Endodermal cell (in vitro differentiated cells): ENCODE measurements around the gene HIP1R. TPM values are rescaled to one million over a fixed set of nuclear protein-coding genes. Genes with fewer than 3 reads are reported as not detected.

Source experiments
- DNase-seq: peaks from one replicate; pipeline ENCODE4 v3.0.0-alpha.2; 2017
- H3K27ac ChIP-seq: 2 replicates; pipeline ENCODE4 v1.5.1; 2013; ENCODE audit warnings: mild to moderate bottlenecking, low read depth, low read length, moderate library complexity
- H3K27me3 ChIP-seq: 2 replicates; pipeline ENCODE4 v1.6.1; 2013; ENCODE audit warnings: mild to moderate bottlenecking, low read length, moderate library complexity; ENCODE audit not compliant: insufficient read depth, control insufficient read depth, poor library complexity, severe bottlenecking
- H3K36me3 ChIP-seq: 2 replicates; pipeline ENCODE4 v1.7.0; 2013; ENCODE audit warnings: mild to moderate bottlenecking, low read length, moderate library complexity; ENCODE audit not compliant: control insufficient read depth, insufficient read depth
- H3K4me1 ChIP-seq: one replicate; pipeline ENCODE4 v1.7.0; 2013; ENCODE audit warnings: low read length; ENCODE audit not compliant: control insufficient read depth, insufficient read depth
- H3K4me3 ChIP-seq: 2 replicates; pipeline ENCODE4 v1.5.1; 2013; ENCODE audit warnings: mild to moderate bottlenecking, low read length, moderate library complexity
- H3K9ac ChIP-seq: 2 replicates; pipeline ENCODE4 v1.6.1; 2013; ENCODE audit warnings: mild to moderate bottlenecking, low read length, moderate library complexity; ENCODE audit not compliant: poor library complexity, severe bottlenecking; ENCODE audit errors: extremely low read depth
- H3K9me3 ChIP-seq: 2 replicates; pipeline ENCODE4 v1.6.1; 2013; ENCODE audit warnings: mild to moderate bottlenecking, low read length, moderate library complexity; ENCODE audit not compliant: control insufficient read depth
- H3K27ac Mint-ChIP-seq: 2 replicates; pipeline ENCODE4 v1.8.0; 2020; ENCODE audit warnings: mixed read lengths
- H3K27me3 Mint-ChIP-seq: 2 replicates; pipeline ENCODE4 v1.8.0; 2021; ENCODE audit warnings: mild to moderate bottlenecking, mixed read lengths; ENCODE audit not compliant: insufficient read depth
- H3K36me3 Mint-ChIP-seq: 2 replicates; pipeline ENCODE4 v1.8.0; 2020; ENCODE audit warnings: low read depth, mixed read lengths
- H3K4me1 Mint-ChIP-seq: 2 replicates; pipeline ENCODE4 v1.8.0; 2020; ENCODE audit warnings: mixed read lengths
- H3K4me3 Mint-ChIP-seq: 2 replicates; pipeline ENCODE4 v1.8.0; 2020; ENCODE audit warnings: mild to moderate bottlenecking, moderate library complexity, mixed read lengths
- H3K9me3 Mint-ChIP-seq: 2 replicates; pipeline ENCODE4 v1.8.0; 2020; ENCODE audit warnings: mild to moderate bottlenecking, mixed read lengths
- WGBS, 2 experiments: methylation state at CpG; one replicate each; pipeline versions ENCODE4 v1.1.5 to v1.1.7; 2013; ENCODE audit warnings: missing lambda C conversion rate in 2 of 2, mixed read lengths in 1 of 2; ENCODE audit not compliant: insufficient coverage in 1 of 2, insufficient read length in 1 of 2; 5-methylcytosine and 5-hydroxymethylcytosine counted together
- total RNA-seq, 2 donors: library from RNA; stranded (reverse); fragmentation: NEBNext Ultra II Directional in 1 of 2; extraction: Animal tissue kit (Norgen Biotek cat#: 25700) in 1 of 2; gene quantifications; 2 replicates in 1 of 2; 3 replicates in 1 of 2; pipeline ENCODE4 v1.2.1, GENCODE V29; 2021
- TF ChIP-seq, protein P1 (sequence below): fragments of 200-600 bp; sonication (generic); conservative IDR thresholded peaks from 2 replicates; pipeline ENCODE4 v1.5.0; 2021; ENCODE audit warnings: antibody characterized with exemption, mild to moderate bottlenecking

HIP1R gene
- total RNA-seq, 2 donors from 2014 or later: 24.5 to 24.9 TPM

DNA sequence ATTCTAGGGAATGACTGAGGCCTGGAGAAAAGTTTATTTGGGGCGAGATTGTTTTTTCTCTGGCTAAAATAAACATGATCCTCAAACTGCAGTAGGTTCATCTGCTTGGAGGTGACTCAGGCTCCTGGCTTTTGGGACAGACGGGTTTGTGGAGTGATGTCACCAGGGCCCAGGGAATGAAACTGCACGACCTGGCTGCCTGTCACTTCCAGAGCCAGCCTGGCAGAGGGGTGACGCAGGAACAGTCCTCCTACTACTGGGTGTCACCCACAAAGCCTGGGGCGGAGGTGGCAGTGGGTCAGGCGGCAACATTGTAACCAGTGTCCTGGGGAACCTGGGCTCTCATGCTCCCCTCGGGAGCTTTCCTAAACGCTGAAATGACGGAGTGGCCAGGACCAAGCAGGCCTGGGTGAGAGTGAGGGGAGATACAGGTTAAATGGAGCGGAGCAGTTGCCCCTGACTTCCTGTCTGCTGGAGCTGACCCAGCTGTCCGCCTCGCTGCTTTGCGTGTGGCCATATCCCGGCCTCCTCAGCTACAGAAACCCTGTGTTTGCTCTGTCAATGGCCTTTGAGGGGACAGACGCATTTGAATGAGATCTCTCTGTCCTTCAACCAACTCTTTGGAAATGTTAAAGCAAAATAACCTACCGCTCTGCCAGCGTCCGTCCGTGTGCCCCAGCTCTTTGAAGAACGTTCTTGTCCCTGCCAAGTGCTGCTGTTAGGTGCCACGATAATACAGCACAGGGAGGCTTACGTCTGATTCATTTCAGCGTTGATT, 6.5 kb downstream of the HIP1R start:
- no peaks in the 10 kb centered on the region for H3K9me3 ChIP-seq
- H3K9ac ChIP-seq: no peak overlapping the region
- Mint-ChIP-seq H3K4me3 (no peak overlapping the region), H3K4me1 (peaks cover 13% of the 10 kb centered on the region), H3K9me3 (no peaks in the 10 kb centered on the region), H3K27me3 (peaks cover 20% of the 10 kb centered on the region), H3K27ac (no peak overlapping the region), H3K36me3 (no peaks in the 10 kb centered on the region)
- 64 to 71% methylated on average over 20 to 23 of the region's 23 CpGs for WGBS, 2 experiments
- DNase-seq: peak; percentile 59
- H3K27ac ChIP-seq: no peak overlapping the region
- H3K4me3 ChIP-seq: no peak overlapping the region
- peaks cover 8% of the 10 kb centered on the region for H3K27me3 ChIP-seq
- TF ChIP-seq, protein P1, sequence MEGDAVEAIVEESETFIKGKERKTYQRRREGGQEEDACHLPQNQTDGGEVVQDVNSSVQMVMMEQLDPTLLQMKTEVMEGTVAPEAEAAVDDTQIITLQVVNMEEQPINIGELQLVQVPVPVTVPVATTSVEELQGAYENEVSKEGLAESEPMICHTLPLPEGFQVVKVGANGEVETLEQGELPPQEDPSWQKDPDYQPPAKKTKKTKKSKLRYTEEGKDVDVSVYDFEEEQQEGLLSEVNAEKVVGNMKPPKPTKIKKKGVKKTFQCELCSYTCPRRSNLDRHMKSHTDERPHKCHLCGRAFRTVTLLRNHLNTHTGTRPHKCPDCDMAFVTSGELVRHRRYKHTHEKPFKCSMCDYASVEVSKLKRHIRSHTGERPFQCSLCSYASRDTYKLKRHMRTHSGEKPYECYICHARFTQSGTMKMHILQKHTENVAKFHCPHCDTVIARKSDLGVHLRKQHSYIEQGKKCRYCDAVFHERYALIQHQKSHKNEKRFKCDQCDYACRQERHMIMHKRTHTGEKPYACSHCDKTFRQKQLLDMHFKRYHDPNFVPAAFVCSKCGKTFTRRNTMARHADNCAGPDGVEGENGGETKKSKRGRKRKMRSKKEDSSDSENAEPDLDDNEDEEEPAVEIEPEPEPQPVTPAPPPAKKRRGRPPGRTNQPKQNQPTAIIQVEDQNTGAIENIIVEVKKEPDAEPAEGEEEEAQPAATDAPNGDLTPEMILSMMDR: no peak
- no peaks in the 10 kb centered on the region for H3K36me3 ChIP-seq
- peaks cover 1% of the 10 kb centered on the region for H3K4me1 ChIP-seq

DNA sequence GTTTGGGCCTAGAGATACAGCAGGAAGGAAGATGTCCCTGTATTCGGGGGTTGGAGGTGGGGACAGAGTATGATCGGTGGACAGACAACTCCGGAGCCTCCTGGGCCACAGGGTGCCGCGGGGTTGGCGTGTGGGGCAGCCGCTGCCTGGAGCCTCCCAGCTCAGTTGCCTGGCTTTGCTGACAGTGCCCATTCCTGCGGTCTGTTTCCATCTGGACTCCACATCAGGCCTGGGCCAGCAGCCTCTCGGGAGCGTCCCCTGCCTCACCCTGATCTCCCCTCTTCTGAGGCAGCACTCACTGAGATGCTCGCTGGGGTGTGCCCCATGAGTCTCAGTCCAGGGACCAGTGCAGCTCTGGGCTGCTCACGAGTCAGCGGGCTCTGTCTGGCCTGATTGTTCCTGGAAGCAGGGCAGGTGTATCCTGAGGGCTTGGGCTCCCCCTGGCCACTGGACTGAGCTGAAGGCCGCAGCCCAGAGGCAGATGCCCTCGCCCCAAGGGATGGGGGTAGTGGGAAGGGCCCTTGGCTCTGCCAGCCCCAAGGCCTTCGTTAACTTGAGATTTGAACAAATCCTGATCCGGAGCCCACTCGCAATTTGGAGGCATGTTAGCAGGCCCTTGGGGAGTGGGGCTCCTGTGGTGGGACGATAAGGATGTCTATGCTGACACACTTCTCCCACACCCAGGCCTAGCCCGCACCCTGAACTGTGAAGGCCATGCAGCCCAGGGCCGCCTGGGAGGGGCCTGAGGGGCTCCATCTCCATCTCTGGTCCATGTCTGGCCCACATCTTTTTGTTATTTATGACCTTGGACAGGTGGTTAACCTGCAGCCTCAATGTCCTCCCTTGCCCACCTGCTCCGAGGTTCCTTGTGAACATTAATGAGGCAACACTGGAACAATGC, 7.5 kb downstream of the HIP1R start:
- DNase-seq: peak; percentile 61
- Histone ChIP-seq H3K27ac (no peak overlapping the region), H3K9ac (no peak overlapping the region), H3K36me3 (no peaks in the 10 kb centered on the region), H3K4me3 (no peak overlapping the region), H3K9me3 (no peaks in the 10 kb centered on the region), H3K4me1 (no peaks in the 10 kb centered on the region), H3K27me3 (no peaks in the 10 kb centered on the region)
- TF ChIP-seq, protein P1: no peak
- H3K9me3 Mint-ChIP-seq: no peaks in the 10 kb centered on the region
- peaks cover 10% of the 10 kb centered on the region for H3K27me3 Mint-ChIP-seq
- 81 to 83% methylated on average over 14 to 22 of the region's 22 CpGs for WGBS, 2 experiments
- H3K36me3 Mint-ChIP-seq: no peaks in the 10 kb centered on the region
- no peak overlapping the region for H3K27ac Mint-ChIP-seq
- peaks cover 5% of the 10 kb centered on the region for H3K4me1 Mint-ChIP-seq
- H3K4me3 Mint-ChIP-seq: no peak overlapping the region

DNA sequence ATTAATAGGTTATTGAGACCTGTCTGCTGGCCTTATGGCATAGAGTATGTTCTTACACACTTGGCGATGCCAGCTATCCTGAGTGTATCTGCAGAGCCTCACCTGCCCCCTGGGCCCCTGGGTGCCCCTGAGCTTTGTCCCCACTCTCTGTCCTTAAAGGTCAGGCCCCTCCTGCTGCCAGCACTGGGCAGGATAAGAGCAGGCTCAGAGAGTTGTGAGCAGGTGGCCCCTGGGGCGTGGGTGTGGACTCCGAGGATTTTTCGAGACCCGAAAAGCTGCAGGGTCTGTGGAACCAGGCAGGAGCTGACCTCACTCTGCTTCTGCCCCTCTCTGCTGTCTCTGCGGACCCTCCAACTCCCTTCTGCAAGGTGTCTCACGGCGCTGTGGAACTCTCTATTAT, 8.2 kb downstream of the HIP1R start:
- no peak overlapping the region for H3K27ac ChIP-seq
- no peaks in the 10 kb centered on the region for H3K27me3 ChIP-seq
- 95% methylated on average over 5 to 8 of the region's 8 CpGs for WGBS, 2 experiments
- no peak overlapping the region for H3K9ac ChIP-seq
- TF ChIP-seq, protein P1: no peak
- DNase-seq: no peak
- no peak overlapping the region for H3K27ac Mint-ChIP-seq
- peaks cover 8% of the 10 kb centered on the region for H3K27me3 Mint-ChIP-seq
- no peaks in the 10 kb centered on the region for H3K4me1 Mint-ChIP-seq
- no peak overlapping the region for H3K4me3 Mint-ChIP-seq
- no peak overlapping the region for H3K4me3 ChIP-seq
- H3K36me3 ChIP-seq: no peaks in the 10 kb centered on the region
- H3K9me3 ChIP-seq: no peaks in the 10 kb centered on the region
- H3K9me3 Mint-ChIP-seq: no peaks in the 10 kb centered on the region
- H3K36me3 Mint-ChIP-seq: no peaks in the 10 kb centered on the region
- no peaks in the 10 kb centered on the region for H3K4me1 ChIP-seq
